Measurements from ENCODE around the gene CD300LF. TPM values are rescaled to one million over a fixed set of nuclear protein-coding genes. Genes with fewer than 3 reads are reported as not detected.
A peak's percentile ranks its signal among the peaks of the same experiment; 100 is the strongest.

Gene CD300LF
- total RNA-seq, 6 experiments from 2014 or later, result 0.44 to 2.6 (median 0.74) TPM; not detected in 1

DNA sequence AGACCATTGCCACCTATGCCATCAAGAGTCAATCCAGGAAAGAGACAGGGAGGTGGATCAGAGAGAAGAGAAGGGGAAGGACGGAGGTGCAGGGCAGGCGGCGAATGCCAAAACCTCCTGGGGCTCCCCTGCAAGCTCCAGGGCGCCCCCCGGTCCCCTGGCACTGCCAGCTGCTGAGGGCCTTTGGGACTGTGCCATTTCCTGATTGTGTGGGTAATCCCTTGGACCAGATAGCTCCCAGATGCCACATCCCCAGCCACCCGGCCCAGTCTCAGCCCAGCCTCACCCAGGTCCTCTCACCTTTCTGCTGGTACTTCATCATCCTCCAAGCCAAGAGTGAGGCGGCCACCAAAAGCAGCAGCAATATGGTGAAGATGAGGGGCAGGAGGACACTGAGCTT is 14.7 kb downstream of the CD300LF start:
- WGBS (ENCODE audit: insufficient coverage, low coverage, low lambda C conversion rate, missing lambda C conversion rate), result 40% methylated on average over 1 of the region's 7 CpGs
- intact Hi-C loops (cut with DNase I), result no loop called here
- H3K4me3 ChIP-seq, result no peak overlapping the region
- TF ChIP-seq, protein P1, sequence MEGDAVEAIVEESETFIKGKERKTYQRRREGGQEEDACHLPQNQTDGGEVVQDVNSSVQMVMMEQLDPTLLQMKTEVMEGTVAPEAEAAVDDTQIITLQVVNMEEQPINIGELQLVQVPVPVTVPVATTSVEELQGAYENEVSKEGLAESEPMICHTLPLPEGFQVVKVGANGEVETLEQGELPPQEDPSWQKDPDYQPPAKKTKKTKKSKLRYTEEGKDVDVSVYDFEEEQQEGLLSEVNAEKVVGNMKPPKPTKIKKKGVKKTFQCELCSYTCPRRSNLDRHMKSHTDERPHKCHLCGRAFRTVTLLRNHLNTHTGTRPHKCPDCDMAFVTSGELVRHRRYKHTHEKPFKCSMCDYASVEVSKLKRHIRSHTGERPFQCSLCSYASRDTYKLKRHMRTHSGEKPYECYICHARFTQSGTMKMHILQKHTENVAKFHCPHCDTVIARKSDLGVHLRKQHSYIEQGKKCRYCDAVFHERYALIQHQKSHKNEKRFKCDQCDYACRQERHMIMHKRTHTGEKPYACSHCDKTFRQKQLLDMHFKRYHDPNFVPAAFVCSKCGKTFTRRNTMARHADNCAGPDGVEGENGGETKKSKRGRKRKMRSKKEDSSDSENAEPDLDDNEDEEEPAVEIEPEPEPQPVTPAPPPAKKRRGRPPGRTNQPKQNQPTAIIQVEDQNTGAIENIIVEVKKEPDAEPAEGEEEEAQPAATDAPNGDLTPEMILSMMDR (IDR thresholded peaks at IDR 0.05), result no peak
- no peak for TF ChIP-seq POLR2A (IDR thresholded peaks at IDR 0.05)
- no peaks in the 10 kb centered on the region for H3K9me3 ChIP-seq
- H3K27me3 ChIP-seq, result no peaks in the 10 kb centered on the region
- no peaks in the 10 kb centered on the region for H3K4me1 ChIP-seq
- no peaks in the 10 kb centered on the region for H3K36me3 ChIP-seq
- ATAC-seq (no peak), DNase-seq (no peak)
- H3K27ac ChIP-seq, result no peak overlapping the region

DNA sequence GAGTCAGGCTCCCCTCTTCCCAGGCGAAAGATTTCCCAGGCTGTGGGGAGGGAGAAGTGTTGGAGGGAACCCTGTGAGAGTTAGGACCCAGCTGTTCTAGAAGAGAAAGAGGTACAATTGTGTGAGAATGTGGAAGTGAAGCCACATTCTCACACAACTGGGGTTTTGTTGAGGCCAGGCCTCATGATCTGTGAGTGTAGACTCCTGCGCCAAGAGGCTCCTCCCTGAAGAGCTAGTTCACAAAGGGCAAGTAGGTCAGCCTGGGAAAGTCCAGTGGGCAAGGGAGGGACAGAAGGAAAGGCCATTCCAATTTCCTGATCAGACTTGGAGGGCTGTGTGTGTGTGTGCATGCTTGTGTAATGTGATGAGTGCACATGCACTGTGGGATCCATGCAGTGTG is 15.2 kb downstream of the CD300LF start:
- Histone ChIP-seq H3K4me3 (no peak overlapping the region), H3K27me3 (no peaks in the 10 kb centered on the region), H3K9me3 (no peaks in the 10 kb centered on the region), H3K4me1 (no peaks in the 10 kb centered on the region), H3K36me3 (no peaks in the 10 kb centered on the region), H3K27ac (no peak overlapping the region)
- peak in 3 of 4 donors; percentile 43 to 72 (median 54) for ATAC-seq
- 79% methylated on average over 2 of the region's 2 CpGs for WGBS (ENCODE audit: insufficient coverage, low coverage, low lambda C conversion rate, missing lambda C conversion rate)
- no peak for TF ChIP-seq POLR2A (IDR thresholded peaks at IDR 0.05)
- TF ChIP-seq, protein P1 (IDR thresholded peaks at IDR 0.05), result no peak
- no peak for DNase-seq
- intact Hi-C loops (cut with DNase I), result no loop called here

DNA sequence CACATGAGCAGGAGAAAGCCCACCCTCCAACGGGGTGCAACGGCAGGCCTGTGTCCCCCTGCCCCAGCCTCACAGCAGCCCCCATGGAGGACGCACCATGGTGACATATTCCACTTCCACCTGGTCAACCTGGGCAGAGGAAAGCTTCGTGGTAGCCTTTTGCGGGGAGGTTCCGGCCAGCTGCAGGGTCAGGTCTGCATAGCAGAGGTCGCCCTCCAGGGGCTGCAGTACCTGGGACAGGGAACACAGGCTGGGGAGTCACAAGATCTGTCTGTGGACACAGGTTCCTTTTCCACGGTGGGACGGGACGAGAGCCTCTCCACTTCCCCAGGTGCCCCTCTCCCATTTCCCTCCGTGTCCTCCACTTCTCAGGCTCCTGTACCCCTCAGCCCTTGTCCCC is 17.1 kb downstream of the CD300LF start:
- Histone ChIP-seq H3K9me3 (no peaks in the 10 kb centered on the region), H3K27me3 (no peaks in the 10 kb centered on the region), H3K36me3 (no peaks in the 10 kb centered on the region), H3K4me3 (no peak overlapping the region), H3K27ac (no peak overlapping the region), H3K4me1 (no peaks in the 10 kb centered on the region)
- DNase-seq (no peak), ATAC-seq (no peak)
- intact Hi-C loops (cut with DNase I), result no loop called here
- WGBS (ENCODE audit: insufficient coverage, low coverage, low lambda C conversion rate, missing lambda C conversion rate), result 48% methylated on average over 5 of the region's 11 CpGs
- no peak for TF ChIP-seq POLR2A (IDR thresholded peaks at IDR 0.05)
- TF ChIP-seq, protein P1 (IDR thresholded peaks at IDR 0.05), result no peak

DNA sequence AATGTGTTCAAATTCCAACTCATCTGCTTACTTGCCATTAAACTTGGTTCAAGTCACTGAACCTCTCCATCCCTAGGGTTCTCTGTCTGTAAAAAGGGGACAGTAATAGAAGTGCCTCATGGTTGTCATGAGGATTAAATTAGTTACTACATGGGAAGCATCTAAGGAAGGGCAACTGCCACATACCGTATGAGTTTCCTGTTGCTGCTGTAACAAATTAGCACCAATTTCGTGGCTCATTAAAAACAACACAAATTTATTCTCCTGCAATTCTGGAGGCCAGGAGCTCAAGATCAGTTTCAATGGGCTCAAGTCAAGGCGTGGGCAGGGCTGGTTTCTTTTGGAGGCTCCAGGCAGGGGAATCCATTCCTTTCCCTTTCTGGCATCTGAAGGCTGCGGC is 18.6 kb downstream of the CD300LF start:
- Histone ChIP-seq H3K36me3 (no peaks in the 10 kb centered on the region), H3K9me3 (no peaks in the 10 kb centered on the region), H3K27ac (no peak overlapping the region), H3K4me3 (no peak overlapping the region), H3K27me3 (no peaks in the 10 kb centered on the region), H3K4me1 (no peaks in the 10 kb centered on the region)
- ATAC-seq (no peak), DNase-seq (no peak)
- 76% methylated on average over 4 of the region's 4 CpGs for WGBS (ENCODE audit: insufficient coverage, low coverage, low lambda C conversion rate, missing lambda C conversion rate)
- intact Hi-C loops (cut with DNase I), result no loop called here
- no peak for TF ChIP-seq POLR2A (IDR thresholded peaks at IDR 0.05)
- TF ChIP-seq, protein P1 (IDR thresholded peaks at IDR 0.05), result no peak

DNA sequence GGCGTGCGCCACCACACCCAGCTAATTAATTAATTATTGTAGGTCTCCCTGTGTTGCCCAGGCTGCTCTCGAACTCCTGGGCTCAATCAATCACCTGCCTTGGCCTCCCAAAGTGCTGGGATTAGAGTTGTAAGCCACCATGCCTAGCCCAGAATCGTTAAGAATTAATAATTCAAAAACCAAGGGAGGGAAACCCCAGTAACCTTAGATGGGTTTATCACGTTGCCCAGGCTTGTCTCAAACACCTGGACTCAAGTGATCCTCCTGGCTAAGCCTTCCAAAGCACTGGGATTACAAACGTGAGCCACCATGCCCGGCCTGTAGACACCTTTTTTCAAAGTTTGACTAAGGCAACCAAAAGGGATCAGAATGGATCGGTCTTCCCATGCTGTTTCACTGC is 21.6 kb downstream of the CD300LF start:
- no peaks in the 10 kb centered on the region for H3K4me1 ChIP-seq

More for the DNA sequence above, 21.6 kb downstream of the CD300LF start:
- no peaks in the 10 kb centered on the region for H3K36me3 ChIP-seq
- no peak for ATAC-seq
- no peaks in the 10 kb centered on the region for H3K27me3 ChIP-seq
- no peaks in the 10 kb centered on the region for H3K9me3 ChIP-seq
- intact Hi-C loops (cut with DNase I), result no loop called here
- WGBS (ENCODE audit: insufficient coverage, low coverage, low lambda C conversion rate, missing lambda C conversion rate), result 65% methylated on average over 6 of the region's 8 CpGs
- peak overlapping the region in 1 of 3 donors; percentile 22 for H3K27ac ChIP-seq
- H3K4me3 ChIP-seq, result no peak overlapping the region
- no peak for DNase-seq
- no peak for TF ChIP-seq POLR2A (IDR thresholded peaks at IDR 0.05)
- TF ChIP-seq, protein P1 (IDR thresholded peaks at IDR 0.05), result no peak
